Colonic mucosa (tissue), 4 donors: ENCODE results near the gene MACROD1. TPM values are rescaled to one million over a fixed set of nuclear protein-coding genes. Genes with fewer than 3 reads are reported as not detected.

Experiments used
- DNase-seq: peaks from one replicate; pipeline ENCODE4 v3.0.0-alpha.2; 2020
- H3K27ac ChIP-seq: fragments of 200-600 bp; one replicate; pipeline ENCODE4 v1.8.0; 2021
- H3K27me3 ChIP-seq: fragments of 200-600 bp; one replicate; pipeline ENCODE4 v1.8.0; 2021
- H3K36me3 ChIP-seq: fragments of 200-600 bp; one replicate; pipeline ENCODE4 v1.8.0; 2021
- H3K4me1 ChIP-seq: fragments of 200-600 bp; one replicate; pipeline ENCODE4 v1.8.0; 2021; ENCODE audit warnings: mild to moderate bottlenecking
- H3K4me3 ChIP-seq: fragments of 200-600 bp; one replicate; pipeline ENCODE4 v1.8.0; 2021
- H3K9ac ChIP-seq, 2 donors: one replicate each; pipeline ENCODE4 v1.7.0; 2013; ENCODE audit warnings: control low read depth in 2 of 2, low read depth in 2 of 2, low read length in 2 of 2
- H3K9me3 ChIP-seq: fragments of 200-600 bp; one replicate; pipeline ENCODE4 v1.8.0; 2021
- CTCF ChIP-seq: fragments of 200-600 bp; IDR thresholded peaks from one replicate; pipeline ENCODE4 v1.8.0; 2022; ENCODE audit warnings: antibody characterized with exemption, mild to moderate bottlenecking
- intact Hi-C: fragments of 100-400 bp; cut with DNase I; formaldehyde crosslinking; loops from one replicate; pipeline ENCODE4 v1.14.1; 2022
- total RNA-seq, 2 donors: library from RNA; stranded (reverse); fragmentation: NEBNext Ultra II Directional in 1 of 2; extraction: Animal tissue kit (Norgen Biotek cat#: 25700) in 1 of 2; gene quantifications; one replicate each; pipeline ENCODE4 v1.2.1, GENCODE V29; 2021
- donor health status: healthy.
- donor health status: DM: no; HTN: no; CAD: no.
- donor health status: DM: no; HTN: no; CAD: no.

MACROD1 gene
- total RNA-seq, 2 donors from 2014 or later, result 18.6 to 22.9 TPM

GRCh38 chr11:63951779-63952536 is 214.0 kb downstream of the MACROD1 start:
- Histone ChIP-seq H3K27ac (no peak overlapping the region), H3K27me3 (no peaks in the 10 kb centered on the region), H3K36me3 (no peaks in the 10 kb centered on the region), H3K9ac (no peak overlapping the region), H3K4me3 (no peak overlapping the region), H3K4me1 (no peaks in the 10 kb centered on the region), H3K9me3 (no peaks in the 10 kb centered on the region)
- no peak for DNase-seq
- TF ChIP-seq CTCF, result no peak
- intact Hi-C loops, result no loop called here

Other genes with a start within 250 kb of the MACROD1 start
- 1 to 10 TPM; 4.8 to 5.2 TPM for gene RCOR2, start 248.9 kb downstream of the MACROD1 start, total RNA-seq
- 10 to 100 TPM; 20.5 to 32.9 TPM for gene NAA40, start 227.1 kb downstream of the MACROD1 start, total RNA-seq
- 100 to 1,000 TPM; 647 to 875 TPM for gene COX8A, start 191.5 kb downstream of the MACROD1 start, total RNA-seq
- gene OTUB1, start 179.7 kb downstream of the MACROD1 start, total RNA-seq, result 10 to 100 TPM; 78.7 to 82.5 TPM
- gene FLRT1, start 130.2 kb downstream of the MACROD1 start, total RNA-seq, result under 1 TPM; 0.20 to 0.96 TPM
- 100 to 1,000 TPM in 1 of 2 donors, 10 to 100 TPM in 1; 95.5 to 232 TPM for gene STIP1, start 20.1 kb upstream of the MACROD1 start, total RNA-seq
- gene FERMT3, start 40.6 kb upstream of the MACROD1 start, total RNA-seq, result 10 to 100 TPM; 10.9 to 16.6 TPM
- gene TRPT1, start 60.1 kb upstream of the MACROD1 start, total RNA-seq, result 10 to 100 TPM; 52.3 to 63.6 TPM
- 100 to 1,000 TPM; 110 to 168 TPM for gene NUDT22, start 60.2 kb upstream of the MACROD1 start, total RNA-seq
- 10 to 100 TPM; 39.9 to 50.3 TPM for gene DNAJC4, start 64.4 kb upstream of the MACROD1 start, total RNA-seq
- gene VEGFB, start 68.5 kb upstream of the MACROD1 start, total RNA-seq, result 10 to 100 TPM; 25.9 to 59.5 TPM
- 100 to 1,000 TPM in 1 of 2 donors, 10 to 100 TPM in 1; 71.7 to 104 TPM for gene FKBP2, start 75.0 kb upstream of the MACROD1 start, total RNA-seq
- gene PPP1R14B, start 80.8 kb upstream of the MACROD1 start, total RNA-seq, result 100 to 1,000 TPM; 113 to 234 TPM
- gene PLCB3, start 85.4 kb upstream of the MACROD1 start, total RNA-seq, result 100 to 1,000 TPM in 1 of 2 donors, 10 to 100 TPM in 1; 86.9 to 108 TPM
- 10 to 100 TPM; 86.0 to 89.6 TPM for gene BAD, start 118.6 kb upstream of the MACROD1 start, total RNA-seq
- 10 to 100 TPM; 36.0 to 58.8 TPM for gene GPR137, start 119.7 kb upstream of the MACROD1 start, total RNA-seq
- not detected for gene KCNK4, start 125.2 kb upstream of the MACROD1 start, total RNA-seq
- under 1 TPM in 1 of 2 donors, not detected in 1; 0.56 TPM for gene CATSPERZ, start 134.2 kb upstream of the MACROD1 start, total RNA-seq
- gene ESRRA, start 139.4 kb upstream of the MACROD1 start, total RNA-seq, result 100 to 1,000 TPM; 150 to 187 TPM
- 100 to 1,000 TPM in 1 of 2 donors, 10 to 100 TPM in 1; 75.9 to 184 TPM for gene TRMT112, start 151.4 kb upstream of the MACROD1 start, total RNA-seq
- gene PRDX5, start 152.0 kb upstream of the MACROD1 start, total RNA-seq, result 100 to 1,000 TPM; 301 to 425 TPM
- gene CCDC88B, start 174.1 kb upstream of the MACROD1 start, total RNA-seq, result 10 to 100 TPM; 15.0 to 52.2 TPM
- gene RPS6KA4, start 193.0 kb upstream of the MACROD1 start, total RNA-seq, result 10 to 100 TPM; 28.9 to 59.1 TPM